Activated CD4-positive, CD25-positive, alpha-beta regulatory T cell treated with anti-CD3 and anti-CD28 coated beads, Interleukin-2, amount 50 U/mL, for 72 hours (primary cell): ENCODE measurements around the gene YTHDC1.
"Not testable (repeated sequence)": the region's sequence is repeated elsewhere in the genome, so short reads cannot be mapped to it uniquely, and the experiment has no call there.

Experiments
- DNase-seq: peaks from one replicate; pipeline ENCODE4 v3.0.0; 2021

The YTHDC1 gene

DNA sequence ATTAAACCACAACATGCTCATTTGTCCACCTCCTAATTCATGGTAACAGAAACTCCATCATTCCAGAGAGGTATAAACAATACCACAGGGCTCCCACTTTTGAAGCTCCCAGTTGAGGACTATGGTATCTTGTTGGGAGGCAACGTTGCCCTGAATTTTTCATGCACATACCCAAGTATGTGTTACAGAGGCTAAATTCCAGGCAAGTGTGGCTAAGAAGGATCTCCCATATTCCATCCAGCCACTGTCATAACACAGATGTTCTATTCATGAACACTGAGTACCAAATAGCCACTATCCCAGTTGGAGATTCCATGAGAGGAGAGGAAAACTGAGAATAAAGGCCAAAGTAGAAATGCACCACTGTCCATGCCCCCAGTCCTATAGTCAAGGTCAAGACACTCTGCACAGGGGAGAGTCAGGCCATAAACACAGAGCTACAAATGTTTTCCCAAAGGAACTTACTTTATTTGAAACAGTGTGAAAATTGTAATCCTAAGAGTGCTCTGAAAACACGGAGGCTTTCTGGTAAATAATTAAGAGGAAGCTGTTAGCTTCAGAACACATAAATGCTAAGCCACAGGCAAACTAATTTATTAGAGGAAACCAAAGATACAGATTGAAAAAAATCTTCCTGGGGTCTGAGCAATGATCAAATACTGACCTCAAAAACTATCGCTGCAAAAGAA lies 62.0 kb downstream of the YTHDC1 start:
- DNase-seq, result no peak

- no peak for DNase-seq
Observed at GRCh38 chr4:68283714-68284113, 66.2 kb downstream of the YTHDC1 start.

GRCh38 chr4:68283095-68283494 lies 66.8 kb downstream of the YTHDC1 start:
- DNase-seq, result no peak

- DNase-seq, result not testable (repeated sequence)
Observed at GRCh38 chr4:68281796-68282740, 67.8 kb downstream of the YTHDC1 start.

DNA sequence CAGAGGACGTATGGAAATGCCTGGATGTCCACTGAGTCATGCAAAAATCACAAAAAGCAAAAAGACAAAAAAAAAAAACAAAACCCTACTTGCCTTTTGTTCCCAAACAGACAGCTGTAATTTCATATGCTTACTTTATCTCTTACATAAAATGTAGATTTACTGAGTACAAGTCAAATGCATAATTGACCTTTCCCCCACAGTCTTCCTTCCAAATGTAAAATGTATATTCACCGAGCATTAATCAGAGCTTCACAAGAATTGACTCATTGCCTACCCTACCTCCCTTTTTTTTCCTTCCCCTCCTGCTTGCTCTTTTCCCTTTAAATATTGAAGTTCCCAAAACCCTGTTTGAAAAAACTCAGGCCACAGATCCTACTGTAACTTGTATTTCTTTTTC lies 71.9 kb downstream of the YTHDC1 start:
- no peak for DNase-seq

DNA sequence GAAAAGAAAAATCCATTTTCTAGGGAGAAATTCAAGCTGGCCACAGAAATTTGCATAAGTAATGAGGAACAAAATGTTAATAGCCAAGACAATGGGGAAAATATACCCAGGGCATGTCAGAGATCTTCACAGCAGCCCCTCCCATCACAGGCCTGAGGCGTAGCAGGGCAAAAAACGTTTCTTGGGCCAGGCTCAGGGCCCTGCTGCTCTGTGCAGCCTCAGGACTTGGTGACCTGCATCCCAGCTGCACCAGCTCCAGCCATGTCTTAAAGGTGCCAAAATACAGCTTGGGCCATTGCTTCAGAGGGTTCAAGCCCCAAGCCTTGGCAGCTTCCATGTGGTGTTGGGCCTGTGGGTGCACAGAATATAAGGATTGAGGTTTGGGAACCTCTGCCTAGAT lies 72.3 kb downstream of the YTHDC1 start:
- no peak for DNase-seq

- DNase-seq, result no peak
Observed at GRCh38 chr4:68272860-68273259, 77.0 kb downstream of the YTHDC1 start.

DNA sequence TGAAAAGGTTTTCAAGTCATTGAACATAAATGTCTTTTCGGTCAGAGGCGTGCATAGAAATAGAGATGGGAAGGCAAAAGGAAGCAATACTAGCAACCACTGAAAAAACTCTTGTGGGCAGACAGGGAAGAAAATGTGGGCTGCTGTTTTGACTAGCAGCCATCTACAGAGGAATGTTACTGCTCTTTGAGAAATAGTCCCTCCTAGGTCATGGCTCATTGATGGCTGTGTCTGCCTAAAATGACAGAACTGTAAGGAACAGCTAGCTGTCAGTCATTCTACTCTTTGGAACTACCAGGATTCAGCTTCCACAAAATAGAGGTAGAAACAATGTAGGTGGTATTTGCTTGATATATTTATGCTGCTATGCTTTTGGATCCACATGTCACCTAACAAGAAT lies 77.5 kb downstream of the YTHDC1 start:
- DNase-seq, result no peak

DNA sequence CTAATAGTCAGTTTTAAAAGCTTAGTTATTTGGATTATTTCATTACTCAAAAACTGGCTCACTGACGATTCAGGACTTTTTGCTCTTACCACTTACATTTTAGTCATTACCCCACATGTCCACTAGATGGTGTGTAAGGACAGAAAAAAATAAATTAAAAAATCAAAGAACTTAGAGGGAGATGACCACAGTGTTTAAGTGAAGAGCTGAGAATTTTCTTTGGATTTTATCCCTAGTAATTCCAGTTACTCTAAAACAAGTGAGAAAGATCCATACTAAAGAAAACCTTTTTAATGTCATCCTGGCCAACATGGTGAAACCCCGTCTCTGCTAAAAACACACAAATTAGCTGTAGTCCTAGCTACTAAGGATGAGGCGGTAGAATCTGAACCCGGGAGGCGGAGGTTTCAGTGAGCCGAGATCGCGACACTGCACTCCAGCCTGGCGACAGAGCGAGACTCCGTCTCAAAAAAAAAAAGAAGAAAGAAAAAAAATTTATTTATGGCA lies 78.0 kb downstream of the YTHDC1 start:
- no peak for DNase-seq

GRCh38 chr4:68267433-68267944 lies 82.4 kb downstream of the YTHDC1 start:
- DNase-seq, result no peak

DNA sequence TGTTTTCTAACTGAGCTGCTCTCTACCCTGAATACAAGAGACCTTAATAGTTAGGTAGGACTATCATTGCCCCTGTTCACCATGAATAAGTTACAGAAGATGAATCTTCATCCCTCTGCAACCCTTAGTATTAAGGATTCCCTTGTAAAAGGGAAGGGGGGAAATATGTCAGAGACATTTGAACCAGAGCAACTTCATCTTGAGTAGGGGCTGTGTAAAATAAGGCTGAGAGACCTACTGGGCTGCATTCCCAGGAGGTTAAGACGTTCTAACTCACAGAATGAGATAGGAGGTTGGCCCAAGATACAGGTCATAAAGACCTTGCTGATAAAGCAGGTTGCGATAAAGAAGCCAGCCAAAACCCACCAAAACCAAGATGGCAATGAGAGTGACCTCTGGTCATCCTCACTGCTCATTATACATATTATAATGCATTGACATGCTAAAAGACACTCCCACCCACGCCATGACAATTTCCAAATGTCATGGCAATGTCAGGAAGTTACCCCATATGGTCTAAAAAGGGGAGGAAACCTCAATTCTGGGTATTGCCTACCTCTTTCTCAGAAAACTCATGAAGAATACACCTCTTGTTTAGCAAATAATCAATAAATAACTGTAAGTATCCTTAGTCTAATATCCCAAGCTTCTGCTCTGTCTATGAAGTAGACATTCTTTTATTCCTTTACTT lies 84.9 kb downstream of the YTHDC1 start:
- DNase-seq, result no peak
